GM19452 (cell line): ENCODE results near the gene RAPGEF1.

Experiments
- ATAC-seq: cut with Tn5 transposase; IDR thresholded peaks from one replicate; pipeline ENCODE4 v1.9.1; 2021; ENCODE audit not compliant: unreplicated experiment

RAPGEF1 gene

GRCh38 chr9:131707733-131708157, 32.1 kb downstream of the RAPGEF1 start:
- ATAC-seq: no peak

- no peak for ATAC-seq
These were observed 32.8 kb downstream of the RAPGEF1 start for GRCh38 chr9:131707050-131707449.

- no peak for ATAC-seq
These were observed 33.3 kb downstream of the RAPGEF1 start for GRCh38 chr9:131706608-131706970.

- no peak for ATAC-seq
These were observed 34.9 kb downstream of the RAPGEF1 start for GRCh38 chr9:131704988-131705387.

- no peak for ATAC-seq
These were observed 35.5 kb downstream of the RAPGEF1 start for GRCh38 chr9:131704141-131704983.

- no peak for ATAC-seq
These were observed 36.2 kb downstream of the RAPGEF1 start for GRCh38 chr9:131703697-131704096.

- no peak for ATAC-seq
These were observed 37.0 kb downstream of the RAPGEF1 start for GRCh38 chr9:131702911-131703310.

- no peak for ATAC-seq
These were observed 38.0 kb downstream of the RAPGEF1 start for GRCh38 chr9:131701789-131702337.

GRCh38 chr9:131701436-131701781, 38.5 kb downstream of the RAPGEF1 start:
- no peak for ATAC-seq

- ATAC-seq: no peak
These were observed 39.0 kb downstream of the RAPGEF1 start for GRCh38 chr9:131700765-131701435.

GRCh38 chr9:131700076-131700475, 39.8 kb downstream of the RAPGEF1 start:
- no peak for ATAC-seq

- no peak for ATAC-seq
These were observed 41.3 kb downstream of the RAPGEF1 start for GRCh38 chr9:131698618-131698985.

- no peak for ATAC-seq
These were observed 41.8 kb downstream of the RAPGEF1 start for GRCh38 chr9:131697908-131698617.

GRCh38 chr9:131697097-131697496, 42.8 kb downstream of the RAPGEF1 start:
- ATAC-seq: no peak

- ATAC-seq: no peak
These were observed 43.9 kb downstream of the RAPGEF1 start for GRCh38 chr9:131695836-131696460.

GRCh38 chr9:131695366-131695765, 44.5 kb downstream of the RAPGEF1 start:
- no peak for ATAC-seq

- no peak for ATAC-seq
These were observed 46.0 kb downstream of the RAPGEF1 start for GRCh38 chr9:131693651-131694597.

- ATAC-seq: no peak
These were observed 47.0 kb downstream of the RAPGEF1 start for GRCh38 chr9:131692612-131693562.
